ENCODE data around the gene TMEM125. TPM values are rescaled to one million over a fixed set of nuclear protein-coding genes. Genes with fewer than 3 reads are reported as not detected.

TMEM125 gene
- total and polyA plus RNA-seq, 12 donors, result 0.15 to 0.37 (median 0.22) TPM; not detected in 6

DNA sequence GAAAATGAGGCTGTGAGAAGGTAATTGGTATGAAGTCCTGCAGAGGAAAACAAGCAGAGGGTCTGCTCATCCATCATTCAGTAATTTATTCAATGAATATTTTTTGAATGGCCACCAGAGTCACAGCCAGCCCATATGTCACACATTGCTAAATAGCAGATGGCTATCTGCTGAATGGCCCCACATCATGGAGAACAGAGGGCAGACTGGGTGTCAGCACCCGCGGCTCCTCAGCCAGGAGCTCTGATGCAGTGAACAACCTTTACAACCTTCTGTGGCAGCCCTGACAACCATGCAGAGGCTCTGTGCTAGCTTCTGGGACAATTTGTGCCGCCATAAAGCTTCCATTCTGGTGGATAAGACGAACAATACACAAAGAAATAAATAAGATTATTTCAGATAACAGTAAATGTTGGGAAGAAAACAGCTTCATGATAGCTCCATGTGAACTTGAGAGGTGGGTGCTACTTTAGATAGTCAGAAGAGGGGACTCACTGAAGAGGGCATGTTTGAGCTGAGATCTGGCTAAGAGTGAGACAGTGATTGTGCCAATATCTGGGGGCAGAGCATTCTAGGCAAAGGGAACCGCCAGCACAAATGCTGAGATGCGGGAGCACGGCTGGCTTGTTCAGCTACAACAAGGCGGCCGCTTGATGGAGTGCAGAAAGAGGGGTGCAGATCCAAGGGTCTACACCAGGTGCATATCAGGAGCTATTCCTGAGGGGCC is 18.4 kb downstream of the TMEM125 start:
- TF ChIP-seq, protein P1, sequence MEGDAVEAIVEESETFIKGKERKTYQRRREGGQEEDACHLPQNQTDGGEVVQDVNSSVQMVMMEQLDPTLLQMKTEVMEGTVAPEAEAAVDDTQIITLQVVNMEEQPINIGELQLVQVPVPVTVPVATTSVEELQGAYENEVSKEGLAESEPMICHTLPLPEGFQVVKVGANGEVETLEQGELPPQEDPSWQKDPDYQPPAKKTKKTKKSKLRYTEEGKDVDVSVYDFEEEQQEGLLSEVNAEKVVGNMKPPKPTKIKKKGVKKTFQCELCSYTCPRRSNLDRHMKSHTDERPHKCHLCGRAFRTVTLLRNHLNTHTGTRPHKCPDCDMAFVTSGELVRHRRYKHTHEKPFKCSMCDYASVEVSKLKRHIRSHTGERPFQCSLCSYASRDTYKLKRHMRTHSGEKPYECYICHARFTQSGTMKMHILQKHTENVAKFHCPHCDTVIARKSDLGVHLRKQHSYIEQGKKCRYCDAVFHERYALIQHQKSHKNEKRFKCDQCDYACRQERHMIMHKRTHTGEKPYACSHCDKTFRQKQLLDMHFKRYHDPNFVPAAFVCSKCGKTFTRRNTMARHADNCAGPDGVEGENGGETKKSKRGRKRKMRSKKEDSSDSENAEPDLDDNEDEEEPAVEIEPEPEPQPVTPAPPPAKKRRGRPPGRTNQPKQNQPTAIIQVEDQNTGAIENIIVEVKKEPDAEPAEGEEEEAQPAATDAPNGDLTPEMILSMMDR (IDR thresholded peaks at IDR 0.05), result no peak
- DNase-seq (no peak), ATAC-seq (no peak)
- Histone ChIP-seq H3K4me3 (no peak overlapping the region), H3K27me3 (no peaks in the 10 kb centered on the region), H3K36me3 (no peaks in the 10 kb centered on the region), H3K27ac (no peak overlapping the region), H3K4me1 (peaks cover 0 to 17% (median 0%) of the 10 kb centered on the region in 9 donors), H3K9me3 (no peaks in the 10 kb centered on the region)
- intact Hi-C loops (cut with DNase I), result no loop called here
- 92% methylated on average over 9 of the region's 9 CpGs for WGBS, 2 donors

DNA sequence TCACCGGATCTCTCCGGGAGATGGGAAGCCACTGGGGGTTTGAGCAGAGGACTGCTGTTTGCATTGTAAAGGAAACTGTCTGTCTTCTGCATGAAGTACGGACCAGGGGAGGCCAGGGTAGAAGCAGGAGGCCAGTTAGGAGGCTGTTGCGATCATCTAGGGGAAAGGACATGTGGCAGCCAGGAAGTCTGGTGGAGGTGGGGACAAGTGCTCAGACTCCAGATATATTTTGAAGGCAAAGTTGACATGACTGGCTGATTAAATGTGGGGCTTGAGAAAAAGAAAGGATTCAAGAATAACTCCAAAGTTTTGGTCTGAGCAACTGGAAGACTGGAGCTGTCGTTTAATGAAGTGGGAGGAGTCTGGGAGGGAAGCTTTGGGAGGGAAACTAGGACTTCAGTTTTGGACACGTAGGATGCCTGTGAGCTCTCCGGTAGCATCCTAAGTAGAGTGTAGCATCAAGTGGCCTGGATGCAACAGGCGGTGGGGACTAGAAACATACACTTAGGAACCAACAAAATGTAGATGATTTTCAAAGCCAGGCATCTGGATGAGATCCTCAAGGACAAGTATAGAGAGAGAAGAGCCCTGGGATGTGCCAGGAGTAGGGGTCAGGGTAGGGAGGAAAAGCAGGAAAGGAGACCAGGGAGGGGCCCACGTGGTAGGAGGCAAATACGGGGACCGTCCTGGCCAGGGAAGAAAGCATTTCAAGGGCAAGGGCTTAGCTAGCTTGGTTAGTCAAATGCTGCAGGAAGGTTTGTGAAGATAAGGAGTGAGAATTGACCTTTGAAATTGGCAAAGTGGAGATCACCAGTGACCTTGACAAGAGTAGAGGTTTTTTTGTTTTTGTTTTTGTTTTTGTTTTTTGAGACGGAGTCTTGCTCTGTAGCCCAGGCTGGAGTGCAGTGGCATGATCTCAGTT is 19.3 kb downstream of the TMEM125 start:
- no peak overlapping the region for H3K4me3 ChIP-seq
- H3K4me1 ChIP-seq, result peaks cover 0 to 25% (median 7%) of the 10 kb centered on the region in 9 donors
- no peak overlapping the region for H3K27ac ChIP-seq
- intact Hi-C loops (cut with DNase I), result no loop called here
- 60 to 67% methylated on average over 12 of the region's 12 CpGs for WGBS, 2 donors
- H3K36me3 ChIP-seq, result no peaks in the 10 kb centered on the region
- H3K27me3 ChIP-seq, result no peaks in the 10 kb centered on the region
- ATAC-seq (no peak), DNase-seq (no peak)
- TF ChIP-seq, protein P1 (IDR thresholded peaks at IDR 0.05), result no peak
- no peaks in the 10 kb centered on the region for H3K9me3 ChIP-seq

DNA sequence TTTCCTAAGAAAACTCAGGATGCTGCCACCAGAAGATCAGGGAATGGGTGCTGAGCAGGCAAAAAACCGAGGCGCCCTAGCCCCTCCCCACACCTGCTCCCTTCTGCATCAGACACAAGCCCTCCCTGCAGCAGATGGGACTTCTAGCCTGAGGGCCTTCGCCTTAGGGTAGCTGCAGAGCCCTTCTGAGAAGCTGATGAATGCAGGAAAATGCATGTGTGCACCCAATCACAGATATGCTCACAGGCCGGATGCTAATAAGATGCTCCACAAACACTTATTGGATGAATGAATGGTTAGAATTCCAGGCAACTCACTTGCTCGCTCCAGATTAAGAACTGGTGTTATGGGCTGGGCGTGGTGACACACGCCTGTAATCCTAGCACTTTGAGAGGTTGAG is 22.4 kb downstream of the TMEM125 start:
- ATAC-seq (no peak), DNase-seq (no peak)
- intact Hi-C loops (cut with DNase I), result no loop called here
- Histone ChIP-seq H3K4me1 (peaks cover 11 to 56% (median 28%) of the 10 kb centered on the region in 9 donors), H3K27ac (no peak overlapping the region), H3K4me3 (no peak overlapping the region), H3K9me3 (no peaks in the 10 kb centered on the region), H3K36me3 (no peaks in the 10 kb centered on the region), H3K27me3 (no peaks in the 10 kb centered on the region)
- WGBS, 2 donors, result 83 to 86% methylated on average over 7 of the region's 7 CpGs
- TF ChIP-seq, protein P1 (IDR thresholded peaks at IDR 0.05), result no peak

DNA sequence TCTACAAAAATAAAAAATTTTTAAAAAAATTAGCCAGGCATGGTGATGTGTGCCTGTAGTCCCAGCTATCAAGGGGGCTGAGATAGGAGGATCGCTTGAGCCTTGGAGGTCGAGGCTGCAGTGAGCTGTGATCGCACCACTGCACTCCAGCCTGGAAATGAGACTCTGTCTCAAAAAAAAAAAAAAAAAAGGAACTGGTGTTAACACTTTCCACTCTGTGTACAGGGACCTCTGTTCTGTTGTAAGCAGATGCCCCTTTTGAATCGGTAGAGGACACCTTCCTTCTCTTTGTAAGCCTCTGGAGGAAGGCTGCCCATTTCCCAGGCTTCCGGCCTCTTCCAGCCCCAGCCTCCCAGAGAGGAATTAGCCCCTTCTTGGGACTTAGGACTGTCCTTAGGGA is 22.9 kb downstream of the TMEM125 start:
- no peaks in the 10 kb centered on the region for H3K9me3 ChIP-seq
- H3K27me3 ChIP-seq, result no peaks in the 10 kb centered on the region
- peak overlapping the region in 2 of 10 donors; percentile 84 to 86 for H3K27ac ChIP-seq
- H3K4me1 ChIP-seq, result peaks cover 11 to 60% (median 28%) of the 10 kb centered on the region in 9 donors
- no peak overlapping the region for H3K4me3 ChIP-seq
- TF ChIP-seq, protein P1 (IDR thresholded peaks at IDR 0.05), result no peak
- intact Hi-C loops (cut with DNase I), result no loop called here
- WGBS, 2 donors, result 65 to 75% methylated on average over 5 of the region's 5 CpGs
- H3K36me3 ChIP-seq, result no peaks in the 10 kb centered on the region
- DNase-seq (no peak), ATAC-seq (no peak)
